Stimulated activated naive CD8-positive, alpha-beta T cell treated with anti-CD3 and anti-CD28 coated beads, Interleukin-15, Interleukin-2, amounts not matched to agents 100 ng/mL and 50 ng/mL, for 24 hours (primary cell): ENCODE results near the gene KDELR1.

Experiments used
- H3K27ac Mint-ChIP-seq: one replicate; pipeline ENCODE4 v1.8.0; 2021; ENCODE audit warnings: mild to moderate bottlenecking, mixed read lengths
- H3K27me3 Mint-ChIP-seq: one replicate; pipeline ENCODE4 v1.8.0; 2021; ENCODE audit warnings: mixed read lengths
- H3K36me3 Mint-ChIP-seq: one replicate; pipeline ENCODE4 v1.8.0; 2021; ENCODE audit warnings: low read depth, mixed read lengths
- H3K4me1 Mint-ChIP-seq: one replicate; pipeline ENCODE4 v1.8.0; 2021; ENCODE audit warnings: low read depth, mixed read lengths
- H3K4me3 Mint-ChIP-seq: one replicate; pipeline ENCODE4 v1.8.0; 2021; ENCODE audit warnings: mild to moderate bottlenecking, mixed read lengths
- H3K9me3 Mint-ChIP-seq: one replicate; pipeline ENCODE4 v1.8.0; 2021; ENCODE audit warnings: mixed read lengths

The KDELR1 gene

DNA sequence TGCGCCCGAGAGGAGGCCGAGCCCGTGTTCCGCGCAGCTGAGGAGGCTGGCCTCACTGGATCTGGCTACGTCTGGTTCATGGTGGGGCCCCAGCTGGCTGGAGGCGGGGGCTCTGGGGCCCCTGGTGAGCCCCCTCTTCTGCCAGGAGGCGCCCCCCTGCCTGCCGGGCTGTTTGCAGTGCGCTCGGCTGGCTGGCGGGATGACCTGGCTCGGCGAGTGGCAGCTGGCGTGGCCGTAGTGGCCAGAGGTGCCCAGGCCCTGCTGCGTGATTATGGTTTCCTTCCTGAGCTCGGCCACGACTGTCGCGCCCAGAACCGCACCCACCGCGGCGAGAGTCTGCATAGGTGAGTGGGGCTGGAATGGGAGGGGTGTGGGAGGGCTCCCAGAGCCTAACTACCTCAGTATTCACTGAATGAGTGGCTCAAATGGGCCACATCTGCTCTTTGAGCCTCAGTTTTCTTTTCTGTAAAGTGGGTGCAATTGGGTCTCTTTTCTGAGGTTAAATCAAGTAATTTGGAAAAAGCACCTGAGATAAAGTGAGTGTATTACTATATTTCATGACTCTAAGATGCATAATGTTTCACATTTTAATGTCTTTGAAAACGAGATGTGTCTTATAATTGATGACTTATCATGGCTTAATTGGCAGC lies 13.8 kb upstream of the KDELR1 start:
- H3K36me3 Mint-ChIP-seq = no peaks in the 10 kb centered on the region
- no peak overlapping the region for H3K27ac Mint-ChIP-seq
- H3K4me1 Mint-ChIP-seq = peaks cover 5% of the 10 kb centered on the region
- peaks cover 14% of the 10 kb centered on the region for H3K27me3 Mint-ChIP-seq
- no peak overlapping the region for H3K4me3 Mint-ChIP-seq
- H3K9me3 Mint-ChIP-seq = no peaks in the 10 kb centered on the region

DNA sequence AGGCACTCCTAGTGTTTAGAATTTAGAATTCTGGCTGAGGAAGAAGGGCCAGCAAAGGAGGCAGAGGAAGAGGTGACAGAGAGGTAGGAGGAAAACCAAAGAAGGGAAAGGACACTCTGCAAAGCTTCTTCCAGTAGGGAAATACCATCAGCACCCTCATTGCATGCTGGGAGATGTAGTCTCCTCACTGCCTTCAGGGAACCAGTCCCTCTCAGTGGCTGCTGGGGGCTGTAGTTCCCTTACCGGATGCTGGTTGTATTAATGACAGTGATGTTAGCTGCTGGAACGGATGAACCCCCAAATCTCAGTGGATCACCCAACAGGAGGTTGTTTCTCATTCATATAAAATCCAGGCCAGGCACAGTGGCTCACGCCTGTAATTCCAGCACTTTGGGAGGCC lies 12.3 kb upstream of the KDELR1 start:
- Mint-ChIP-seq H3K27ac (peak overlapping the region; percentile 69), H3K9me3 (peaks cover 3% of the 10 kb centered on the region), H3K36me3 (no peaks in the 10 kb centered on the region), H3K27me3 (peaks cover 14% of the 10 kb centered on the region), H3K4me1 (peaks cover 15% of the 10 kb centered on the region), H3K4me3 (no peak overlapping the region)

DNA sequence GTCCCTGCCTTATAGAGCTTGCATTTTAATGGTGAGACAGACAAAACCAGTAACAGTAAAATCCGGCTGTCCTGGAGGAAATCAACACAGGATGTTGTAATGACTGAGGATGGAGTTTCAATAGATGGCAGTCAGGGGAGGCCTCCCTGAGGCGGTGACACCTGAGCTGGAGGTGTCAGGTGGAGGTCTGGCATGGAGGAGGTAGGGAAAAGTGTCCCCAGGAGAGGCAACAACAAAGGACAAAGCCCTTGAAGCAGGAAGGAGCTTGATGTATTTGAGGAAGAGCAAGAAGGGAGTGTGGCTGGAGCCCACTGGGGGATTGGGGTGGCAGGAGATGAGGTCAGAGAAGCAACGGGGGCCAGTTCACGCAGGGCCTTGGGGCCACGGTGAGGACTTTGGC lies 9.9 kb upstream of the KDELR1 start:
- no peak overlapping the region for H3K4me3 Mint-ChIP-seq
- H3K4me1 Mint-ChIP-seq = peaks cover 26% of the 10 kb centered on the region
- H3K36me3 Mint-ChIP-seq = no peaks in the 10 kb centered on the region
- peaks cover 3% of the 10 kb centered on the region for H3K9me3 Mint-ChIP-seq
- H3K27ac Mint-ChIP-seq = no peak overlapping the region
- H3K27me3 Mint-ChIP-seq = peaks cover 18% of the 10 kb centered on the region

DNA sequence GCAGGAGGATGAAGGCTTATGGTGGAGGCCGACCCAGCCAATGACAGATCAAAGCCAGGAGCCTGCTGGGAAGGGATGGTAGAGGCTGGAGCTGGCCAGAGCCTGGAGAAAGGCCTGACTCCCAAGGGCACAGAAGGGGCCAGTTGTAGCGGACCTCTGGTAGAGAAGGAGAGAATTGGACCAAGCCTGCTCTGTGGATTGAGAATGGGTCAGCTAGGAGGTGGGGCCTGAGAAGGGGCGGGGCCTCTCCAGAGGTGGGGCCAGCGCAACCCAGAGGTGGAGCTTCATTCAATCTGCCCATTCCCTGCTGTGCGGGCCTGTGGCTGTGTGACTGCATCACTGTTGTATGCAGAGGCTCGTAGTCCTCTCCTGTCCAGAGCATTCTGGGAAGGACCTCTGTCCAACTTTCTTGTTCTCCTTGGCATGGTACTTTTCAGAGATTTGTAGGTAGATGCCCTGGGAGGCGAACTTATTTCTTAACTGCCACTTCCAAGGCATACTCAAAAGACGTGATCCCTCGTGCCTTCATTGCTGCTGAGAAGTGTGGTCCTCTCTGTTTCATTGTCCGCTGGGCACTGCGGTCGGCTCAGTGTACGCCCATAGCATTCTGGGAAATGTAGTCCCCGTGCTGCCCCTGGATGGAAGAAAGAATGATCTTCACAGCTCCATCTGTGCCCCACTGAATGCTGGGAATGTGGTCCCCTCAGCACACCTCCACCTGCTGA lies 8.8 kb upstream of the KDELR1 start:
- H3K4me3 Mint-ChIP-seq = no peak overlapping the region
- peaks cover 21% of the 10 kb centered on the region for H3K27me3 Mint-ChIP-seq
- no peak overlapping the region for H3K27ac Mint-ChIP-seq
- peaks cover 28% of the 10 kb centered on the region for H3K4me1 Mint-ChIP-seq
- peaks cover 3% of the 10 kb centered on the region for H3K9me3 Mint-ChIP-seq
- no peaks in the 10 kb centered on the region for H3K36me3 Mint-ChIP-seq

DNA sequence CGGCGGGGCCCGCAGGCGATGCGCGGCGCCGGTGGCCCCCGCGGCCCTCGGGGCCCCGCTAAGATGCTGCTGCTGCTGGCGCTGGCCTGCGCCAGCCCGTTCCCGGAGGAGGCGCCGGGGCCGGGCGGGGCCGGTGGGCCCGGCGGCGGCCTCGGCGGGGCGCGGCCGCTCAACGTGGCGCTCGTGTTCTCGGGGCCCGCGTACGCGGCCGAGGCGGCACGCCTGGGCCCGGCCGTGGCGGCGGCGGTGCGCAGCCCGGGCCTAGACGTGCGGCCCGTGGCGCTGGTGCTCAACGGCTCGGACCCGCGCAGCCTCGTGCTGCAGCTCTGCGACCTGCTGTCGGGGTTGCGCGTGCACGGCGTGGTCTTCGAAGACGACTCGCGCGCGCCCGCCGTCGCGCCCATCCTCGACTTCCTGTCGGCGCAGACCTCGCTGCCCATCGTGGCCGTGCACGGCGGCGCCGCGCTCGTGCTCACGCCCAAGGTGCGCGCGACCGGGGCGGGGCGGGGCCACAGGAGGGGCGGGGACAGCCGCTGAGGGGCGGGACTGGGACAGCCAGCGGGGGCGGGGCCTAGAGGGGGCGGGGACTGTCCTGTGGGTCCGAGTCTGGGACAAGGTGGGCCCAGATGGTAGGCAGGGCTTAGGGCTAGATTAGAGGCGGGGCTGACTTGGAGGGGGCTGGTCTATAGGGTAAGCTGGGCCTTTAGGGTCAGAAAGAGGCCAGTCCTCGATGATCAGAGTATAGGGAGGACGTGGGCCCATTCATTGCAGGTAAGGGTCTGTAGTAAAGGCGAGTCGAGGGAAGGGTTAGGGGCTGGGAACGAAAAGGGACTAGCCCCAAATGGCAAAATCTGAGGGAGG lies 7.3 kb upstream of the KDELR1 start:
- H3K36me3 Mint-ChIP-seq = no peaks in the 10 kb centered on the region
- peak overlapping the region; percentile 84 for H3K4me3 Mint-ChIP-seq
- H3K9me3 Mint-ChIP-seq = peaks cover 3% of the 10 kb centered on the region
- H3K27me3 Mint-ChIP-seq = peaks cover 34% of the 10 kb centered on the region
- no peak overlapping the region for H3K27ac Mint-ChIP-seq
- H3K4me1 Mint-ChIP-seq = peaks cover 32% of the 10 kb centered on the region

DNA sequence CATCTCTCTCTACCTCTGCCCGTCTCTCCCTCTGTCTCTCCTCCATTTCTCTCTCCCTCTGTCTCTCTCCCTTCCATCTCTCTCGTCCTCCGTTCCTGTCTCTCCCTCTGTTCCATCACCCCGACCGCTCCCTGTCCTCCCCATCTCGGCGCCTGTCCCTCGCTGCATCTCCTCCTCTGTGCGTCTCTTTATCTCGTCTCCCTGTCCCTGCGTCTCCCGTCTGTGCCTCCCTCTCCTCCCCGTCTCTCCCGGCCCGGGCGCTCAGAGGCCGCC lies 6.7 kb upstream of the KDELR1 start:
- Mint-ChIP-seq H3K27me3 (peaks cover 34% of the 10 kb centered on the region), H3K4me1 (peaks cover 29% of the 10 kb centered on the region)

DNA sequence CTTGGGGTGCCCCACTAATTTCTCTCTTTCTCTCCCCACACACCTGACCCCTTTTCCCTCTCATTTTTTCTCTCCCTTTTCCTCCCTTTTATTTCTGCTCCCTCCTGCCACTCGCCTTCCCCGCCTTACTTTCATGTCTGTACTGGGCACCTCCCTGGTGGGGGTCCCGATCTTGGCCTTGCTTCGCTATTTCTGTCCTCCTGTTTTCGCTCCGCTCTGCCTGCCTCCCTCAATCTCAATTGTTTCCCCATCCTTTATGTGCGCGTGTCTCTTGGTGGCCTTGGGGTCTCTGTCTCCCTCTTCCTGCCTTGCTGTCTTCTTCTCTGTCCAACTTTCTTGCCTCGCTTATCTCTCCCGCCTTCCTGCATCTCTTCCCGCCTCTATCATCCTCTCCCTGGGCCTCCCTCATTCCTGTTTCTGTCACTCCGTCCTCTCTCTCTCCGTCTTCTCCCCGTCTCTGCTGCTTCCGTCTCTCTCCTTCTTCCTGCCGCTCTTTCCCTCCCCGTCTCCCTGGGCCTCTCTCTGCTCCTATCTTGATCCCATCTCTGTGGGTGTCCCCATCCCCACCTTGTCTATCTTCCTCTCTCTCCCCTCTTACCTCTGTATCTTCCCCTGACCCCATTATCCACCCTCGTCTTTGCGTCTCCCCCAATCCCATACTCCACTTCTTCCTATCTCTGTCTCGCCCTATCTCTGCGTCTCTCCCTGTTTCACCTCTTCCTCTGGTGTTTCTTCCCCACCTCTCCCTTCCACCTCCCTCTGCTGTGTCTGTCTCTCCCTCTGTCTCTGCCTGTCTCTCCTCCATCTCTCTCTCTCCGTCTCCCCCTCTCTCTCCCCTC lies 6.1 kb upstream of the KDELR1 start:
- H3K36me3 Mint-ChIP-seq = no peaks in the 10 kb centered on the region
- peak overlapping the region; percentile 84 for H3K4me3 Mint-ChIP-seq
- peaks cover 29% of the 10 kb centered on the region for H3K4me1 Mint-ChIP-seq
- H3K27me3 Mint-ChIP-seq = peaks cover 38% of the 10 kb centered on the region
- H3K9me3 Mint-ChIP-seq = peaks cover 3% of the 10 kb centered on the region
- peak overlapping the region; percentile 86 for H3K27ac Mint-ChIP-seq

More for the DNA sequence above, 6.7 kb upstream of the KDELR1 start:
- Mint-ChIP-seq H3K27ac (peak overlapping the region; percentile 86), H3K36me3 (no peaks in the 10 kb centered on the region), H3K9me3 (peaks cover 3% of the 10 kb centered on the region), H3K4me3 (peak overlapping the region; percentile 84)

DNA sequence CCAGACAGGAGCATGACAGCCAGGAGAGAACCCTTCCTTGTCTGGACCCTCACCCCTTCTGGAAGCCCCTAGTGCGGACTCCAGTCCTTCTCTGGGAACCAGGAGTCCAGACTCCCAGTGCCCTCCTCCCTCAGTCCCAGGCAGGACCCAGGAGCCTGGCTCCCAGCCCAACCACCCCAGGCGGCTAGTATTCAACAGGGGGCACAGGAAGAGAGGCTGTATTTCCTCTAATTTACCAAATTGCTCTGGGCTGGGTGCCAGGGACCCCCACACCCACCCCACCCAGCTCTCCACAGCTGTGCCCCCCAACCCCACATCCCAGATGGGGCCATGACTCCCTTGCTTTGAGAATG lies 5.4 kb upstream of the KDELR1 start:
- Mint-ChIP-seq H3K27ac (no peak overlapping the region), H3K4me1 (peaks cover 29% of the 10 kb centered on the region), H3K9me3 (peaks cover 3% of the 10 kb centered on the region), H3K36me3 (no peaks in the 10 kb centered on the region), H3K4me3 (no peak overlapping the region), H3K27me3 (peaks cover 38% of the 10 kb centered on the region)

DNA sequence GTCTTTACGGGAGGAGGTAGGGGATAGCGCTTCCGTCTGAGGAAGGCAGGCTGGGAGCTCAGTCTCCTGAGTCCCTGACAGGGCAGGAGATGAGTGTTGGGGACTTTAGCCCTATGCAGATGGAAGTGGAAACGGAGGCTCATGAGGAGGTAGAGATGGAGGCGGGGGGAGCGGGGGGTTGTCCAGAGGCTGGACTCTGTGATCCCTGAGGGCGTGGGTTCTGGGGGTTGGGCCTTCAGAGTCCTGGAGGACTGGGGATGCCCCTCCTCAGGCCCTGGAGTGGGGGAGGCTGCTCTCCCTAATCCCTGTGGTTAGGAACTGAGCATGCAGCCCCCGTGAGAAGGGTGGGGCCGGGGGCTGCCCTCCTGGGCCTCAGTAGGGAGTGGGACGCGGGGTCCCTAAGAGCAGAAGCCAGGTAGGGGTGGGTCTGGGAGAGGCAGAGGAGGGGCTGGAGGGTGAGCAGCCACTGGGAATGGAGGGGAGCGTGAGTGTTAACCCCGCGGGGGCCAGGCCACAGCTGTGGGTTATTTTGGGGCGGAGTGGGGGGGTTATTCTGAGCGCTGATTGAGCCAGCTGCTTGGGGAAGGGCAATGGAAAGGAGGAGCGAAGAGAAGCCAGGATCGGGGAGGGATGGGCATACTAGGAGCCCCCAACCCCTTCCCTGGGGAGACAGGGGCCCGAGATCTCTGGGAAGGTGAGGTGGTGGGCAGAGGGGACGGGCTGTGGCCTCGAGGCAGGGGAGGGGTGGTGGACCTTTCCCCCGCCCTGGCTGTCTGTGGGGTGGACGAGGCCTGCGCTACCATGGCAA lies 4.9 kb upstream of the KDELR1 start:
- H3K9me3 Mint-ChIP-seq = peaks cover 3% of the 10 kb centered on the region
- no peaks in the 10 kb centered on the region for H3K36me3 Mint-ChIP-seq
- H3K27me3 Mint-ChIP-seq = peaks cover 38% of the 10 kb centered on the region
- H3K4me1 Mint-ChIP-seq = peaks cover 29% of the 10 kb centered on the region
- H3K4me3 Mint-ChIP-seq = no peak overlapping the region
- no peak overlapping the region for H3K27ac Mint-ChIP-seq

DNA sequence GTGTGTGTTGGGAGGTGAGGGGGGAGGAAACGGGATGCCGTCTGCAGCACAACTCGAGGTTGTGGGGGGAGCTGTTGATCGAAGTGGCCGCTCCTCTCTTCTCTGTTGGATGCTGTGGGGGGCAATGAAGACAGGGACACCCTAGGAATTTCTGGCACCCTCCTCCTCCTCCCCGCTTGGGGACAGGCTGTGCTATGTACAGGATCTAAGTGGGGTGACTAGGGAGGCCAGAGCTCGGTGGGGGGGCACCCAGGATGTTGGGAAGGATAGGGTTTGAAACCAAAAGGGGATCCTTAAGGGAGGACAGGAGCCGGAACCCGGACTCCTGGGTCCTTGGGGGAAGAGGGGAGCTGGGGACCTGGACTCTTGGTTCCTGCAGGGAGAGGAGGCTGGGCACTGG lies 4.1 kb upstream of the KDELR1 start:
- Mint-ChIP-seq H3K9me3 (peaks cover 3% of the 10 kb centered on the region), H3K36me3 (no peaks in the 10 kb centered on the region), H3K4me1 (peaks cover 29% of the 10 kb centered on the region), H3K27me3 (peaks cover 38% of the 10 kb centered on the region), H3K27ac (no peak overlapping the region), H3K4me3 (no peak overlapping the region)

DNA sequence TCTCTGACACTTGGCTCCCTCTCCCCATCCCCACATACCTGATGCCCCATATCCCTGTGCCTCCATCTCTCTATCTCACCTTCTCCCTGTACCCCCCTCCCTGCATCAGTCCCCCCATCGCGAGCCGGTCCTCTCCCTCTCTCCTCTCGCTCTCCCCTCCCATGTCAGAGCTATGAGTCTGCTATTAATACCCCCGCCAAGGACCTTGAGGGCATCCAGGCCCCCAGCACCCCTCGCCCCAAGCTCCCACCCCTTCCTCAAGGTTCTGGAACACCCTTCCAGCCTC lies 3.8 kb upstream of the KDELR1 start:
- peaks cover 29% of the 10 kb centered on the region for H3K4me1 Mint-ChIP-seq
- no peak overlapping the region for H3K27ac Mint-ChIP-seq
- peaks cover 38% of the 10 kb centered on the region for H3K27me3 Mint-ChIP-seq
- H3K4me3 Mint-ChIP-seq = no peak overlapping the region
- peaks cover 3% of the 10 kb centered on the region for H3K9me3 Mint-ChIP-seq
- H3K36me3 Mint-ChIP-seq = no peaks in the 10 kb centered on the region

DNA sequence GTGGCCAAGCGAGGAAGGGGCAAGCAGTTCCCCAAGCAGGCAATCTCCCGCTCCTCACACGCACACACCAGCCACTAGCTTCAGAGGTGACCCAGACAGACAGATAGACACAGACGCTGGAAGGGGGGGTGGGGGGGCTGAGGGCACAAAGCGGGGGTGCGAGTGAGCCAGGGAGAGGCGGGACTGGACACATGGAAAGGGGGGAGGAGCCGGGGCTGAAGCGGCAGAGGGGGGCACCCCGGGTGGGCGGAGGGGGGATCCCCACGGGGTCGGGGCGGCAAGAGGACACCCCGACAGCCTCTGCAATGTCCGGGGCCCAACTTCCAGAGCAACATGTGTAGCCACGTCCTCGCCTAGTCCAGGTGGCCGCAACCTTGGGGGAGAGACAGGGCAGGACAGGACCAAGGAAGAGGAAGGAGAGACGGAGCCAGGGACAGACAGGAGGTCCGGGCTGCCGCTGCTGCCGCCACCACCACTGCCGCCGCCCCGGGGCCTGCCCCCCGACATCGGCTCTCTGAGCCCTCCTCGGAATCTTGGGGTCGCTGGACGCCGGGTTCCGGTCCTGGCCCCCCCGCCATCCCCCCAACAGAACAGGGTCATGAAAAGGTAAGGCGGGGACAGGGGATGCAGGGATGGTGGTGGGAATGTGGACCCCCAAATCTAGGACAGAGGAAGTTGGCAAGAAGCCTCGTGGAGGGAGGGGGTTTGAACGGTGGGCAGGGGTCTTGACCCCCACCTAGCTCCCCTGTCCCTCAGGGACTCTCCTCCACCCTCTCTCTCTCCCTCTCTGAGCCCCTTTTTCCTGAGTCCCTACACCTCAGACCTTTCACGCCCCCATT lies 3.2 kb upstream of the KDELR1 start:
- H3K27ac Mint-ChIP-seq = no peak overlapping the region
- H3K9me3 Mint-ChIP-seq = peaks cover 2% of the 10 kb centered on the region
- H3K36me3 Mint-ChIP-seq = no peaks in the 10 kb centered on the region
- peaks cover 38% of the 10 kb centered on the region for H3K27me3 Mint-ChIP-seq
- peaks cover 24% of the 10 kb centered on the region for H3K4me1 Mint-ChIP-seq
- H3K4me3 Mint-ChIP-seq = peak overlapping the region; percentile 61

DNA sequence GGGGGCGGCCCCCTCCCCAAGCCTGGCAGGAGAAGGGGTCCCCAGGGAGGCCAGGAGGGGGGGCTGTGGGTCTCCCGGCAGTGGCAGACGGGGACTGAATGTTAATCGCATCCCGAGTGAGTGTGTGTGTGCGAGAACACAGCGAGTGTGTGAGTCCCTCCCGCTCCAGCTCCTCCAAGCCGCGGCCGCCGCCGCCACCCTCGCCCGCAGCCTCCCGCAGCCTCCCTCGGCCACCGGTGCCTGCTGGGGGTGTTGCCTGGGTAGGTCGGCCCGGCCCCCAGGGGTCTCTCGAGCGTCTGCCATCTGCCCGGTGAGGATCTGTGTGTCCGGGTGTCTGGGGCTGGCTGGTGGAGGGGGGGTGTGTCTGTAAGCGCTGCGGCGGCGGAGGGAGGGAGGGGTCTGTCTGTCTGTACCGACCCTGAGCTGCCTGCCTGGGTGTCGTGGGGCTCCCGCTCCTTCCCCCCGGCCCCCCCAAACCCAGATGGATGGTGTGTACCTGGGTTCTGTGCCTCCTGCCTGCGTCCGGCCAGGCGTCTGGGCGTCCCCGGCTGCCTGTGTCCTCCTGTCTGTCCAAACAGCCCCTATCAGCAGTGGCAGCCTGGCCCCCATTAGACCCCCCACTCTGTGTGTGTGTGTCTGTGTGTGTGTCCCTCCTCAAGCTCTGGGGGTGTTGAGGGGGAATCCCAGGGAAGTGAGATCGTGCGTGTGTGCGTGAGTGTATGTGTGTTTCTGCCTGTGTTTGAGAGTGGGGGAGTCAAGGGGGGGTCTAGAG lies 2.4 kb upstream of the KDELR1 start, which contains the start of gene GRIN2D:
Gene GRIN2D (plus strand): TSS at position 110 of the 772 bp plus-strand sequence. CDS start 4,725 bp downstream, outside the sequence.
- H3K4me3 Mint-ChIP-seq = peak within 1 kb of the TSS; percentile 61
- no peaks in the 10 kb centered on the region for H3K9me3 Mint-ChIP-seq
- H3K27me3 Mint-ChIP-seq = peaks cover 38% of the 10 kb centered on the region
- H3K36me3 Mint-ChIP-seq = peaks cover under 1% of the 10 kb centered on the region
- no peak within 1 kb of the TSS for H3K27ac Mint-ChIP-seq
- peaks cover 18% of the 10 kb centered on the region for H3K4me1 Mint-ChIP-seq
